Esophagus squamous epithelium (tissue), 4 donors: ENCODE results near the gene SUCLA2.

Experiments
- CTCF ChIP-seq, 6 experiments: fragments of 450-650 bp in 4 of 6; fragments of 200-600 bp in 2 of 6; sonication (generic) in 2 of 6; IDR thresholded peaks; one replicate each; pipeline ENCODE4 v1.5.1; 2016 to 2019; ENCODE audit warnings: antibody characterized with exemption in 6 of 6, mild to moderate bottlenecking in 4 of 6, moderate library complexity in 4 of 6
- POLR2A ChIP-seq, 4 donors: fragments of 450-650 bp; IDR thresholded peaks; one replicate each; pipeline ENCODE4 v1.6.1; 2017; ENCODE audit warnings: antibody characterized with exemption in 4 of 4, mild to moderate bottlenecking in 4 of 4, moderate library complexity in 3 of 4

DNA sequence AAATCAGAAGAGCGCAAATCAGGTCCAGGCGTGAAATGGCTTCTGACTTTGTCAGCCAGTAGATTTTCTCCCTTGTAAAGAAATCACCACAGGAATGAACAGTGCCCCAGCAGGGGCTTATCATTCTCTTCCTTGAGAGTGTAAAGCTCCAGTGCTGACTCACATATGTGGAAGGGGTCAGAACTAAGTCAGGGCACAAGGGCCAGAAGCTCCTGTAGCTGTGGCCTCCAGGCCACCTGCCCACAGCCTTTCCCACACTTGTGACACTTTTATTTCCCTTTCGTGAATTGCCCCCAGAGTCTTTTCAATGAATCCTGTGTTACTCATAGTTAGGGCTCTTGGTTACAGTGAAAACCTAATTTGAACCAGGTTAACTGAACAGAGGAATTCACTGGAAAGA, 99.6 kb downstream of the SUCLA2 start:
- TF ChIP-seq POLR2A (IDR thresholded peaks at IDR 0.05) (no peak), CTCF (IDR thresholded peaks at IDR 0.05) (no peak)
